Panc1 (cell line): ENCODE data around the gene S100A1. TPM values are rescaled to one million over a fixed set of nuclear protein-coding genes. Genes with fewer than 3 reads are reported as not detected.

ENCODE experiments used
- ATAC-seq: fragments of 200-7000 bp; cut with Tn5 transposase; 2 replicates; pipeline ENCODE4 v1.9.1; 2020; ENCODE audit warnings: mild to moderate bottlenecking, moderate library complexity
- BruUV-seq: library from RNA; stranded (reverse); fragments of 400-500 nt; replicated peaks from 2 replicates; lab custom pipeline; 2021; lab: Mats Ljungman, UMichigan
- CTCF ChIA-PET: fragments of 300-600 bp; sonication (Branson Sonifier 250); formaldehyde crosslinking; loops from one replicate; lab custom pipeline; 2022; ENCODE audit warnings: antibody characterized with exemption; lab: Charles Lee
- POLR2A ChIA-PET: fragments of 300-600 bp; sonication (Branson Sonifier 250); formaldehyde crosslinking; loops from one replicate; lab custom pipeline; 2022; ENCODE audit warnings: antibody characterized with exemption; lab: Charles Lee
- DNase-seq: peaks from one replicate; pipeline ENCODE4 v3.0.0-alpha.2; 2010; ENCODE audit warnings: low read depth, low spot score
- H3K27ac ChIP-seq: 2 replicates; pipeline ENCODE4 v1.5.1; 2011; ENCODE audit warnings: mild to moderate bottlenecking, low read length, inconsistent platforms
- H3K27me3 ChIP-seq: fragments of 200-500 bp; sonication (Bioruptor generic); 2 replicates; pipeline ENCODE4 v1.6.0; 2014; ENCODE audit warnings: low read length, inconsistent platforms; ENCODE audit not compliant: control insufficient read depth, insufficient read depth
- H3K36me3 ChIP-seq: fragments of 200-500 bp; sonication (Bioruptor generic); 2 replicates; pipeline ENCODE4 v1.5.1; 2014; ENCODE audit warnings: inconsistent platforms, mild to moderate bottlenecking, low read length, moderate library complexity; ENCODE audit not compliant: control insufficient read depth, insufficient read depth
- H3K4me1 ChIP-seq: 2 replicates; pipeline ENCODE4 v1.5.1; 2011; ENCODE audit warnings: inconsistent platforms, mild to moderate bottlenecking, low read length, moderate library complexity; ENCODE audit not compliant: control insufficient read depth, insufficient read depth
- H3K4me3 ChIP-seq, 2 experiments: 2 replicates each; pipeline ENCODE4 v1.5.1; 2011 to 2012; ENCODE audit warnings: low read depth in 2 of 2, low read length in 2 of 2, mild to moderate bottlenecking in 2 of 2, inconsistent platforms in 1 of 2, moderate library complexity in 1 of 2
- H3K9me3 ChIP-seq: fragments of 200-500 bp; sonication (Bioruptor generic); 2 replicates; pipeline ENCODE4 v1.5.1; 2014; ENCODE audit warnings: low read depth, mild to moderate bottlenecking, inconsistent platforms, low read length, moderate library complexity; ENCODE audit not compliant: control insufficient read depth, insufficient read depth
- POLR2AphosphoS5 ChIP-seq: IDR thresholded peaks from 2 replicates; pipeline ENCODE4 v1.6.1; 2012; ENCODE audit warnings: mild to moderate bottlenecking, low read depth, low read length, moderate library complexity
- SIN3A ChIP-seq: IDR thresholded peaks from 2 replicates; pipeline ENCODE4 v1.6.1; 2012; ENCODE audit warnings: low read depth, mild to moderate bottlenecking, low read length, moderate library complexity, borderline replicate concordance; ENCODE audit not compliant: insufficient read depth
- TCF7L2 ChIP-seq: IDR thresholded peaks from 2 replicates; pipeline ENCODE4 v1.6.1; 2011; ENCODE audit warnings: mild to moderate bottlenecking, low read depth, low read length, inconsistent platforms
- in situ Hi-C: cut with HindIII; loops from 2 replicates; pipeline ENCODE4 v1.10.0; 2016; ENCODE audit warnings: low sequenced_read_pairs, low pct_unique_long_range_greater_than_20kb
- intact Hi-C: fragments of 100-400 bp; cut with micrococcal nuclease; formaldehyde crosslinking; loops from one replicate; pipeline ENCODE4 v1.10.0; 2022; ENCODE audit not compliant: unreplicated experiment
- total RNA-seq: library from RNA; stranded (reverse); gene quantifications from one replicate; pipeline ENCODE4 v1.2.1, GENCODE V29; 2021; ENCODE audit not compliant: unreplicated experiment
- TF ChIP-seq, protein P1 (sequence below), 2 experiments: IDR thresholded peaks; 2 replicates each; pipeline ENCODE4 v1.6.1; 2011 to 2012; ENCODE audit warnings: low read depth in 2 of 2, control low read depth in 1 of 2, low read length in 1 of 2, mild to moderate bottlenecking in 1 of 2, moderate library complexity in 1 of 2; ENCODE audit not compliant: insufficient read depth in 1 of 2
- TF ChIP-seq, protein P2 (sequence below): fragments of 450-650 bp; IDR thresholded peaks from 2 replicates; pipeline ENCODE4 v1.5.1; 2017; ENCODE audit warnings: mild to moderate bottlenecking

Gene S100A1
- total RNA-seq, 1 experiment from 2014 or later: 2.9 TPM

DNA sequence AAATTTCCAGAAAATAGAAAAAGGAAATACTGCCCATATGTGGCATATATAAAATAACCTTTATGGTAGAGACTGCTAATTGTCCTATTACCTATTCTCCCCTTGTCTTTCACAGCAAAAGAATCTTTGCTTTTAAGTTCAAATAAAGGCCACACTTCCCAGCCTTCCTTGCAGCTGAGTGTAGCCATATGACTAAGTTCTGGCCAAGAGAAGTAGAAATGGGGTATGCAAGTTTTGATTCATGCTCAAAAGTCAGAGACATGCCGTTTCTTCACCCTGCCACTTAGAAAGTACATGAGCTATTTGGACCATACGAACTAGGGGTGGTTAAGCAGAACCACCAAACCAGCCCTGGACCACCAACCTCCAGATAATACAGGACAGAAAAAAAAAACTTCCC is 44.3 kb upstream of the S100A1 start:
- no TSS peak for BruUV-seq

DNA sequence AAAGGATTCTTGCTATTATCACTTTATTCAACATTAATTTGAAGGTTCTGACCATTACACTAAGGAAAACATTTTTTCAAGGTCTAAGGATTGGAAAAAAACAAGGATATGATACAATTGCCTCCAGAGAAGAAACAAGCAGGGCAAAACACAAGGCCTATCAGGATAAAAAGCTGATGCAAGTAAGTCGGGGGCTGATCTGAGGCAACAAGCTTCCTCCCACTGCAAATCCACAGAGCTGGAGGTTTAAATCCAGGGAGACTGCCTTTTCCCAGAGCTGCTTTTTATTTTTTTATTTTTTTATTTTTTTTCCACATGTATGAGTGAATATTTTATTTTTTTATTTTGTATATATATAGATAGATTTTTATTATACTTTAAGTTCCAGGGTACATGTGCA is 43.2 kb upstream of the S100A1 start:
- Histone ChIP-seq H3K27me3 (no peaks in the 10 kb centered on the region), H3K4me1 (no peaks in the 10 kb centered on the region), H3K36me3 (no peaks in the 10 kb centered on the region), H3K9me3 (no peaks in the 10 kb centered on the region), H3K4me3 (no peak overlapping the region), H3K27ac (no peak overlapping the region)
- BruUV-seq: no TSS peak
- intact Hi-C loops: no loop called here
- ATAC-seq: no peak
- ChIA-PET CTCF (interaction anchor here (0.6 kb wide), 1 partner anchor 64 kb away, joined by 3 read pairs; no protein-coding TSS in a partner anchor), POLR2A (no interaction called here)
- TF ChIP-seq, protein P1, sequence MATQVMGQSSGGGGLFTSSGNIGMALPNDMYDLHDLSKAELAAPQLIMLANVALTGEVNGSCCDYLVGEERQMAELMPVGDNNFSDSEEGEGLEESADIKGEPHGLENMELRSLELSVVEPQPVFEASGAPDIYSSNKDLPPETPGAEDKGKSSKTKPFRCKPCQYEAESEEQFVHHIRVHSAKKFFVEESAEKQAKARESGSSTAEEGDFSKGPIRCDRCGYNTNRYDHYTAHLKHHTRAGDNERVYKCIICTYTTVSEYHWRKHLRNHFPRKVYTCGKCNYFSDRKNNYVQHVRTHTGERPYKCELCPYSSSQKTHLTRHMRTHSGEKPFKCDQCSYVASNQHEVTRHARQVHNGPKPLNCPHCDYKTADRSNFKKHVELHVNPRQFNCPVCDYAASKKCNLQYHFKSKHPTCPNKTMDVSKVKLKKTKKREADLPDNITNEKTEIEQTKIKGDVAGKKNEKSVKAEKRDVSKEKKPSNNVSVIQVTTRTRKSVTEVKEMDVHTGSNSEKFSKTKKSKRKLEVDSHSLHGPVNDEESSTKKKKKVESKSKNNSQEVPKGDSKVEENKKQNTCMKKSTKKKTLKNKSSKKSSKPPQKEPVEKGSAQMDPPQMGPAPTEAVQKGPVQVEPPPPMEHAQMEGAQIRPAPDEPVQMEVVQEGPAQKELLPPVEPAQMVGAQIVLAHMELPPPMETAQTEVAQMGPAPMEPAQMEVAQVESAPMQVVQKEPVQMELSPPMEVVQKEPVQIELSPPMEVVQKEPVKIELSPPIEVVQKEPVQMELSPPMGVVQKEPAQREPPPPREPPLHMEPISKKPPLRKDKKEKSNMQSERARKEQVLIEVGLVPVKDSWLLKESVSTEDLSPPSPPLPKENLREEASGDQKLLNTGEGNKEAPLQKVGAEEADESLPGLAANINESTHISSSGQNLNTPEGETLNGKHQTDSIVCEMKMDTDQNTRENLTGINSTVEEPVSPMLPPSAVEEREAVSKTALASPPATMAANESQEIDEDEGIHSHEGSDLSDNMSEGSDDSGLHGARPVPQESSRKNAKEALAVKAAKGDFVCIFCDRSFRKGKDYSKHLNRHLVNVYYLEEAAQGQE (IDR thresholded peaks at IDR 0.05; ENCODE audit: insufficient read depth in 1 of 2, low read depth in 2 of 2, low read length in 1 of 2): no peak
- no peak for TF ChIP-seq TCF7L2
- TF ChIP-seq, protein P2, sequence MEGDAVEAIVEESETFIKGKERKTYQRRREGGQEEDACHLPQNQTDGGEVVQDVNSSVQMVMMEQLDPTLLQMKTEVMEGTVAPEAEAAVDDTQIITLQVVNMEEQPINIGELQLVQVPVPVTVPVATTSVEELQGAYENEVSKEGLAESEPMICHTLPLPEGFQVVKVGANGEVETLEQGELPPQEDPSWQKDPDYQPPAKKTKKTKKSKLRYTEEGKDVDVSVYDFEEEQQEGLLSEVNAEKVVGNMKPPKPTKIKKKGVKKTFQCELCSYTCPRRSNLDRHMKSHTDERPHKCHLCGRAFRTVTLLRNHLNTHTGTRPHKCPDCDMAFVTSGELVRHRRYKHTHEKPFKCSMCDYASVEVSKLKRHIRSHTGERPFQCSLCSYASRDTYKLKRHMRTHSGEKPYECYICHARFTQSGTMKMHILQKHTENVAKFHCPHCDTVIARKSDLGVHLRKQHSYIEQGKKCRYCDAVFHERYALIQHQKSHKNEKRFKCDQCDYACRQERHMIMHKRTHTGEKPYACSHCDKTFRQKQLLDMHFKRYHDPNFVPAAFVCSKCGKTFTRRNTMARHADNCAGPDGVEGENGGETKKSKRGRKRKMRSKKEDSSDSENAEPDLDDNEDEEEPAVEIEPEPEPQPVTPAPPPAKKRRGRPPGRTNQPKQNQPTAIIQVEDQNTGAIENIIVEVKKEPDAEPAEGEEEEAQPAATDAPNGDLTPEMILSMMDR: no peak
- no peak for TF ChIP-seq SIN3A
- no peak for TF ChIP-seq POLR2AphosphoS5
- DNase-seq: no peak
- in situ Hi-C loops: no loop called here

More for the DNA sequence above, 44.3 kb upstream of the S100A1 start:
- no peak overlapping the region for H3K4me3 ChIP-seq
- H3K27me3 ChIP-seq: no peaks in the 10 kb centered on the region
- TF ChIP-seq SIN3A: no peak
- TF ChIP-seq, protein P1 (IDR thresholded peaks at IDR 0.05; ENCODE audit: insufficient read depth in 1 of 2, low read depth in 2 of 2, low read length in 1 of 2): no peak
- TF ChIP-seq TCF7L2: no peak
- ATAC-seq (no peak), DNase-seq (no peak)
- in situ Hi-C loops (no loop called here), intact Hi-C loops (no loop called here)
- no peaks in the 10 kb centered on the region for H3K9me3 ChIP-seq
- no peak overlapping the region for H3K27ac ChIP-seq
- no peaks in the 10 kb centered on the region for H3K36me3 ChIP-seq
- ChIA-PET CTCF (no interaction called here), POLR2A (interaction anchor here (0.7 kb wide), 1 partner anchor 50 kb away, joined by 6 read pairs; no protein-coding TSS in a partner anchor)
- no peaks in the 10 kb centered on the region for H3K4me1 ChIP-seq
